BE2C (cell line): ENCODE results near the gene PTPN9.
"Not testable (repeated sequence)": the region's sequence is repeated elsewhere in the genome, so short reads cannot be mapped to it uniquely, and the experiment has no call there.

Experiments
- DNase-seq: peaks from one replicate; pipeline ENCODE4 v3.0.0-alpha.2; 2020
- H3K27me3 ChIP-seq: fragments of 250-450 bp; sonication (Bioruptor Pico); 2 replicates; pipeline ENCODE4 v1.5.1; 2020; ENCODE audit warnings: mild to moderate bottlenecking
- H3K36me3 ChIP-seq: fragments of 250-450 bp; sonication (Bioruptor Pico); 2 replicates; pipeline ENCODE4 v1.5.1; 2020; ENCODE audit warnings: mild to moderate bottlenecking
- H3K4me1 ChIP-seq: fragments of 250-450 bp; sonication (Bioruptor Pico); 2 replicates; pipeline ENCODE4 v1.5.1; 2020
- H3K4me3 ChIP-seq: 2 replicates; pipeline ENCODE4 v1.5.1; 2011; ENCODE audit warnings: low read depth, low read length
- H3K9me3 ChIP-seq: fragments of 250-450 bp; sonication (Bioruptor Pico); 2 replicates; pipeline ENCODE4 v1.5.1; 2020
- TF ChIP-seq, protein P1 (sequence below): IDR thresholded peaks from 2 replicates; pipeline ENCODE4 v1.5.1; 2012; ENCODE audit warnings: mild to moderate bottlenecking, low read depth, low read length

PTPN9 gene

DNA sequence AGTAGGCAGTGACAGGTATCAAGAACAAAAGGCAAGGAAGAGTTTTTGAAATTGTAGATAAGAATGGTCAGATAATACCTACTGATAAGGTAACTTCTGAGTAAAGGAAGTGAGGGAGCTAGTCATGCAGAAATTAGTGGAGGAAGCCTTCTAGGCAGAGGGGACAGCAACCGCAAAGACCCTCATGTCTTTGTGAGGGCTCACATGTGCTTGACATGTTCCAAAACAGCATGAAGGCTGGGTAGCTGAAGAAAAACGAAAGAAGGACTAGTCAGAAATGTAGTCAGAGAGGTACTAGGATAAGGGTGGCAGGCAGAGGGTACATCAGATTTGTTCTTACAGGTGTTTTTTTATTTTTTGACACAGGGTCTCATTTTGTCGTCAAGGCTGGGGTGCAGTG, 133.0 kb downstream of the PTPN9 start:
- H3K36me3 ChIP-seq = peaks cover 9% of the 10 kb centered on the region
- TF ChIP-seq, protein P1, sequence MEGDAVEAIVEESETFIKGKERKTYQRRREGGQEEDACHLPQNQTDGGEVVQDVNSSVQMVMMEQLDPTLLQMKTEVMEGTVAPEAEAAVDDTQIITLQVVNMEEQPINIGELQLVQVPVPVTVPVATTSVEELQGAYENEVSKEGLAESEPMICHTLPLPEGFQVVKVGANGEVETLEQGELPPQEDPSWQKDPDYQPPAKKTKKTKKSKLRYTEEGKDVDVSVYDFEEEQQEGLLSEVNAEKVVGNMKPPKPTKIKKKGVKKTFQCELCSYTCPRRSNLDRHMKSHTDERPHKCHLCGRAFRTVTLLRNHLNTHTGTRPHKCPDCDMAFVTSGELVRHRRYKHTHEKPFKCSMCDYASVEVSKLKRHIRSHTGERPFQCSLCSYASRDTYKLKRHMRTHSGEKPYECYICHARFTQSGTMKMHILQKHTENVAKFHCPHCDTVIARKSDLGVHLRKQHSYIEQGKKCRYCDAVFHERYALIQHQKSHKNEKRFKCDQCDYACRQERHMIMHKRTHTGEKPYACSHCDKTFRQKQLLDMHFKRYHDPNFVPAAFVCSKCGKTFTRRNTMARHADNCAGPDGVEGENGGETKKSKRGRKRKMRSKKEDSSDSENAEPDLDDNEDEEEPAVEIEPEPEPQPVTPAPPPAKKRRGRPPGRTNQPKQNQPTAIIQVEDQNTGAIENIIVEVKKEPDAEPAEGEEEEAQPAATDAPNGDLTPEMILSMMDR = no peak
- H3K9me3 ChIP-seq = no peaks in the 10 kb centered on the region
- H3K4me3 ChIP-seq = no peak overlapping the region
- no peaks in the 10 kb centered on the region for H3K27me3 ChIP-seq
- no peaks in the 10 kb centered on the region for H3K4me1 ChIP-seq
- DNase-seq = no peak

DNA sequence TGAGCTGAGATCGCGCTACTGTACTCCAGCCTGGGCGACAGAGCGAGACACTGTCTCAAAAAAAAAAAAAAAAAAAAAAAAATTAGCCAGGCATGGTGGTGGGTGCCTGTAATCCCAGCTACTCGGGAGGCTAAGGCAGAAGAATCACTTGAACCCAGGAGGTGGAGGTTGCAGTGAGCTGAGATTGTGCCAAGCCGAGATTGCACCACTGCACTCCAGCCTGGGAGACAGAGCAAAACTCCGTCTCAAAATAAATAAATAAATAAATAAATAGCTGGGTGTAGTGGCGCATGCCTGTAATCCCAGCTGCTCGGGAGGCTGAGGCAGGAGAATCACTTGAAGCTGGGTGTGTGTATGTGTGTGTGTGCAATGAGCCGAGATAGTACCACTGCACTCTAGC, 133.8 kb downstream of the PTPN9 start:
- H3K4me3 ChIP-seq, H3K9me3 ChIP-seq, H3K4me1 ChIP-seq, DNase-seq, H3K27me3 ChIP-seq, H3K36me3 ChIP-seq: not testable (repeated sequence)

DNA sequence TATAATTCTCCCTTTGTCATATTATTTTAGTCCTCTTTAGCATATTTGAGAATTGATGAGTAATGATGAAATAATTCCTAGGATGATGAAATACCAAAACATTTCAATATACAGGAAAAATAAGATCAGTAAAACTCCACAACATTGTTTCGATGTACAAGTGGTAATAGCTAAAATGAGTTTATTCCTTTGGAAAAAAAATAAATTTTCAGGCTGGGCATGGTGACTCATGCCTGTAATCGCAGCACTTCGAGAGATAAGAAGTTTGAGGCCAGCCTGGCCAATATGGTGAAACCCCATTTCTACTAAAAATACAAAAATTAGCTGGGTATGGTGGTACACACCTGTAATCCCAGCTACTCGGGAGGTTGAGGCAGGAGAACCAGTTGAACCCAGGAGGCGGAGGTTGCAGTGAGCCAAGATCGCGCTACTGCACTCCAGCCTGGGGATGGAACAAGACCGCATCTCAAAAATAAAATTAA, 135.1 kb downstream of the PTPN9 start:
- not testable (repeated sequence) for H3K4me1 ChIP-seq, H3K36me3 ChIP-seq, H3K9me3 ChIP-seq, H3K4me3 ChIP-seq, DNase-seq, H3K27me3 ChIP-seq

DNA sequence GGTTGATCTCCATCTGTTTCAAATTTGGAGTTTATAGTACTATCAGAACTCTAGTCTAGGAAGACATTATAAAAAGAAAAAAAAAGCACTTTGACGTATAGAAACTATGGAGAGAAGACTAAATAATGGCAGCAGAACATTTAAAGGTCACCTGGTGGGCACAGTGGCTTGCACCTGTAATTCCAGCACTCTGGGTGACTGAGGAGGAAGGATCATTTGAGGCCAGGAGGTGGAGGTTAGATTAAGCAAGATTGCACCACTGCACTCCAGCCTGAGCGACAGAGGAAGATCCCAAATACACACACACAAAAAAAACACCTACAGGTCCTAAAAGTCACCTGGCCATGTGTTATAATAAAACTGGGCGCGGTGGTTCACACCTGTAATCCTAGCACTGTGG, 141.4 kb downstream of the PTPN9 start:
- Histone ChIP-seq H3K36me3 (no peaks in the 10 kb centered on the region; the same call in 1 of the 2 replicates), H3K4me3 (no peak overlapping the region), H3K27me3 (no peaks in the 10 kb centered on the region), H3K9me3 (no peaks in the 10 kb centered on the region), H3K4me1 (no peaks in the 10 kb centered on the region)
- TF ChIP-seq, protein P1 = no peak
- no peak for DNase-seq

DNA sequence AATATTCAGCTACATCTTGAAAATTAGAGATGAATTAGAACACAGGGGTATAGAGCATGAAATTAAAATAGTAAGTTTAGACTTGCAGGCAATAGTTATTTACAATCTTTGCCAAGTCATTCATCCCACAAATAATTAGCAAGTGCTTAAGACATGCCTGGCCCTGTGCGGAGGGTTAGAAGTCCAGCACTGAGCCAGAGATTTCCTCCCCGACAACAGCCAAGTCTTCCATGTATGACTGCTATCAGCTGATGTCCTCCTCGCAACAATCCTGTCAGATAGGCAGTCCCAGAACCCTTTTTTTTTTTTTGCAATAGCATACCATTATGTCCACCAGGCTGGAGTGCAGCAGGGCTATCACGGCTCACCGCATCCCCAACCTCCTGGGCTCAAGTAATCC, 142.2 kb downstream of the PTPN9 start:
- Histone ChIP-seq H3K27me3 (no peaks in the 10 kb centered on the region), H3K4me1 (no peaks in the 10 kb centered on the region), H3K9me3 (no peaks in the 10 kb centered on the region), H3K36me3 (no peaks in the 10 kb centered on the region; the same call in 1 of the 2 replicates), H3K4me3 (no peak overlapping the region)
- no peak for DNase-seq
- TF ChIP-seq, protein P1 = no peak

DNA sequence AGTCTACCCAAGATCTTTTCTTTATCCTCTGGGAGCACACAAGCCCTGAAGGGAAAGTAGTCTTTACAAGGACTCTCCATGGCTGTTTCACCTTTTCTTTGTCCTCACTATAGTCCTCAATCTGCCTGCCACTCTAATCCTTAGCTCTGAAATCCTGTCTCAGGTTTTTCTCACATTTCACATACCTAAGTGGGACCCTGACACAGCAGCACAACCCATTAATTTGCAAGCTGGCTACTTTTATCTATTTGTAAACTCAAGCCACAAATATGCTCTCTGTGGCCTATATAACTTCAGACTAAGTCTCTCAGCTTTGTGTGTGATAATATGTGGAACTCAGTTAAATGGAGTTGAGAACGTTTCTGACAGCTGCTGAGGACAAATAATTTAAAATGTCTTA, 147.4 kb downstream of the PTPN9 start:
- H3K4me3 ChIP-seq = no peak overlapping the region
- no peaks in the 10 kb centered on the region for H3K4me1 ChIP-seq
- H3K27me3 ChIP-seq = no peaks in the 10 kb centered on the region
- no peaks in the 10 kb centered on the region for H3K9me3 ChIP-seq
- DNase-seq = no peak
- TF ChIP-seq, protein P1 = no peak
- H3K36me3 ChIP-seq = peaks cover 4% of the 10 kb centered on the region

DNA sequence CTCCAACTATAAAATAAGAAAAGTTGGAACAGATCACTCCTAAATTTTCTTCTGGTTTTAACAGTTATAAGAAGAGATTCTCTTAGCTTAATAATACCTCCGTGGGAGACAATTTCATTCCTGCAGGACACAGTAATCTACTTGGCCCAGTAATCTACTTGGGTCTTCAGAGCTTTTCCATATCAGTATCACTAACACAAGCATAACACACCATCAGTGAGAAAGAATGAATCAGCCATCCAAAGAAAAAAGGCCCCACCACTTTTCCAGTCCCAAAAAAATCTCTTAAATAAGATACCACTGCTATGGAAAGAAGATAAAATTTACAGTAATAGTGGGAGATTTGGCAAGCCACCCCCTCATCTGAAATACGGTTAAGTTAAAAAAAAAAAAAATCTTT, 147.8 kb downstream of the PTPN9 start:
- H3K4me3 ChIP-seq = no peak overlapping the region
- H3K27me3 ChIP-seq = no peaks in the 10 kb centered on the region
- TF ChIP-seq, protein P1 = no peak
- H3K4me1 ChIP-seq = no peaks in the 10 kb centered on the region
- peaks cover 9% of the 10 kb centered on the region for H3K36me3 ChIP-seq
- no peaks in the 10 kb centered on the region for H3K9me3 ChIP-seq
- no peak for DNase-seq
